Lower leg skin (tissue), 3 donors: ENCODE measurements around the gene CACNB2.

Experiments used
- CTCF ChIP-seq, 3 donors: fragments of 450-650 bp; IDR thresholded peaks; one replicate each; pipeline ENCODE4 v1.5.1; 2016; ENCODE audit warnings: antibody characterized with exemption in 3 of 3, mild to moderate bottlenecking in 3 of 3, moderate library complexity in 2 of 3
- POLR2A ChIP-seq, 2 donors: fragments of 450-650 bp; IDR thresholded peaks; one replicate each; pipeline ENCODE4 v1.6.1; 2016 to 2017; ENCODE audit warnings: antibody characterized with exemption in 2 of 2, mild to moderate bottlenecking in 1 of 2, moderate library complexity in 1 of 2

- TF ChIP-seq CTCF (IDR thresholded peaks at IDR 0.05) = no peak
- TF ChIP-seq POLR2A (IDR thresholded peaks at IDR 0.05) = no peak
Observed at GRCh38 chr10:18500576-18500975, 360.4 kb downstream of the CACNB2 start.
